K562 (cell line): Measurements from ENCODE around the gene HHIPL1. TPM values are rescaled to one million over a fixed set of nuclear protein-coding genes. Genes with fewer than 3 reads are reported as not detected.

Source experiments
- ATAC-seq: fragments of 200-7000 bp; cut with Tn5 transposase; 3 replicates; pipeline ENCODE4 v1.9.1; 2020; ENCODE audit warnings: moderate library complexity
- BruUV-seq: library from RNA; stranded (reverse); fragments of 400-500 nt; replicated peaks from 2 replicates; lab custom pipeline; 2021; lab: Mats Ljungman, UMichigan
- CTCF ChIA-PET: fragments of 300-600 bp; formaldehyde crosslinking; extraction: SDS; loops from one replicate; lab custom pipeline; 2021; ENCODE audit warnings: low intra/inter-chr PET ratio; lab: Yijun Ruan, JAX
- POLR2A ChIA-PET: fragments of 300-600, 350-650 bp; sonication (Branson Sonifier 250); formaldehyde crosslinking; extraction: SDS; loops from one replicate; lab custom pipeline; 2021; ENCODE audit warnings: antibody characterized with exemption, inconsistent platforms; lab: Yijun Ruan, JAX
- DNase-seq, 4 experiments: peaks; one replicate each; pipeline versions ENCODE4 v3.0.0 to v3.0.0-alpha.2; 2011 to 2018; ENCODE audit warnings: low spot score in 3 of 4, mixed read lengths in 3 of 4; ENCODE audit errors: extremely low read depth in 1 of 4
- FAIRE-seq: peaks from 2 replicates; lab custom pipeline; 2011; peaks lifted over from hg19 to GRCh38; lab: Jason Lieb, UNC
- H2AFZ ChIP-seq: 2 replicates; pipeline ENCODE4 v1.6.0; 2011; ENCODE audit warnings: low read depth, low read length, control low read depth, inconsistent platforms
- H3K27ac ChIP-seq: fragments of 200-600 bp; 3 replicates; pipeline ENCODE4 v1.8.0; 2011; ENCODE audit warnings: low read depth, mild to moderate bottlenecking, control low read depth, inconsistent platforms, low read length, moderate library complexity, mixed read lengths; ENCODE audit errors: extremely low read depth
- H3K27me3 ChIP-seq, 2 experiments: fragments of 300-600 bp in 1 of 2; 2 replicates in 1 of 2; 3 replicates in 1 of 2; pipeline versions ENCODE4 v1.6.0 to v1.8.0; 2011; ENCODE audit warnings: inconsistent platforms in 2 of 2, low read length in 2 of 2, mild to moderate bottlenecking in 1 of 2, mixed read lengths in 1 of 2, moderate library complexity in 1 of 2; ENCODE audit not compliant: control insufficient read depth in 2 of 2, insufficient read depth in 2 of 2
- H3K36me3 ChIP-seq: fragments of 300-600 bp; 3 replicates; pipeline ENCODE4 v1.8.0; 2011; ENCODE audit warnings: mild to moderate bottlenecking, low read length, inconsistent platforms; ENCODE audit not compliant: control insufficient read depth, insufficient read depth
- H3K4me1 ChIP-seq, 2 experiments: fragments of 200-600 bp in 1 of 2; replicated peaks in 1 of 2; 2 replicates in 1 of 2; 3 replicates in 1 of 2; pipeline versions ENCODE4 v1.5.1 to v1.8.0; 2011; ENCODE audit warnings: inconsistent platforms in 2 of 2, low read length in 2 of 2, mild to moderate bottlenecking in 1 of 2, mixed read lengths in 1 of 2, moderate library complexity in 1 of 2; ENCODE audit not compliant: control insufficient read depth in 2 of 2, insufficient read depth in 2 of 2
- H3K4me2 ChIP-seq: 2 replicates; pipeline ENCODE4 v1.6.1; 2011; ENCODE audit warnings: low read length, control low read depth, inconsistent platforms, mixed read lengths; ENCODE audit not compliant: insufficient read depth
- H3K4me3 ChIP-seq: fragments of 200-600 bp; sonication (generic), shearing (Covaris generic); 2 replicates; pipeline ENCODE4 v1.5.1; 2016; ENCODE audit warnings: control low read depth, inconsistent platforms
- H3K79me2 ChIP-seq: fragments of 200-600 bp; 3 replicates; pipeline ENCODE4 v1.8.0; 2011; ENCODE audit warnings: low read length, inconsistent platforms; ENCODE audit not compliant: control insufficient read depth, insufficient read depth
- H3K9ac ChIP-seq, 2 experiments: 2 replicates each; pipeline versions ENCODE4 v1.6.0 to v1.6.1; 2011; ENCODE audit warnings: low read depth in 2 of 2, low read length in 2 of 2, control low read depth in 1 of 2, inconsistent platforms in 1 of 2, mild to moderate bottlenecking in 1 of 2, mixed read lengths in 1 of 2; ENCODE audit not compliant: insufficient read depth in 1 of 2
- H3K9me1 ChIP-seq: one replicate; pipeline ENCODE4 v1.6.0; 2011; ENCODE audit warnings: inconsistent platforms, mild to moderate bottlenecking, low read length, moderate library complexity; ENCODE audit not compliant: control insufficient read depth, insufficient read depth
- H3K9me3 ChIP-seq: replicated peaks from 2 replicates; pipeline ENCODE4 v1.5.1; 2011; ENCODE audit warnings: low read depth, low read length, inconsistent platforms; ENCODE audit not compliant: control insufficient read depth, insufficient read depth
- H4K20me1 ChIP-seq: replicated peaks from 2 replicates; pipeline ENCODE4 v1.6.1; 2011; ENCODE audit warnings: low read length, inconsistent platforms, mixed read lengths; ENCODE audit not compliant: control insufficient read depth, insufficient read depth
- EGR1 ChIP-seq: fragments of 450-650 bp; conservative IDR thresholded peaks from 2 replicates; pipeline ENCODE4 v1.6.1; 2017; ENCODE audit warnings: mild to moderate bottlenecking
- HMG20A ChIP-seq: fragments of 450-650 bp; formaldehyde crosslinking; conservative IDR thresholded peaks from 2 replicates; pipeline ENCODE4 v1.4.0; 2020; ENCODE audit warnings: mild to moderate bottlenecking, mixed read lengths
- IFI16 ChIP-seq: fragments of 250-450 bp; sonication (Bioruptor Pico); IDR thresholded peaks from 2 replicates; pipeline ENCODE4 v2.1.2; 2022; ENCODE audit warnings: mild to moderate bottlenecking, inconsistent platforms
- NFE2 ChIP-seq: IDR thresholded peaks from 2 replicates; pipeline ENCODE4 v1.6.1; 2014; ENCODE audit warnings: antibody characterized with exemption, low read depth
- PCBP2 ChIP-seq: fragments of 200-400 bp; formaldehyde crosslinking; IDR thresholded peaks from 2 replicates; pipeline ENCODE4 v1.6.1; 2018; ENCODE audit warnings: low read length, low read depth, mild to moderate bottlenecking, moderate library complexity; ENCODE audit not compliant: poor library complexity, severe bottlenecking
- SMARCC2 ChIP-seq: fragments of 450-650 bp; IDR thresholded peaks from 2 replicates; pipeline ENCODE4 v1.6.1; 2017; ENCODE audit warnings: antibody characterized with exemption, moderate library complexity, mild to moderate bottlenecking, low read depth
- SP2 ChIP-seq: IDR thresholded peaks from 2 replicates; pipeline ENCODE4 v1.6.1; 2011; ENCODE audit warnings: mild to moderate bottlenecking, low read depth, low read length, moderate library complexity; ENCODE audit not compliant: poor library complexity, severe bottlenecking; ENCODE audit errors: extremely low read depth
- ZBTB7A ChIP-seq: IDR thresholded peaks from 2 replicates; pipeline ENCODE4 v1.6.1; 2011; ENCODE audit warnings: low read depth, mild to moderate bottlenecking, low read length, moderate library complexity, borderline replicate concordance; ENCODE audit not compliant: control insufficient read depth
- ZNF316 ChIP-seq: fragments of 450-650 bp; IDR thresholded peaks from 2 replicates; pipeline ENCODE4 v1.6.1; 2016
- ZNF384 ChIP-seq: IDR thresholded peaks from 2 replicates; pipeline ENCODE4 v1.6.1; 2012; ENCODE audit warnings: low read depth, low read length, improper control_type of control experiment
- WGBS: fragments of 100-300 bp; shearing (Covaris generic); methylation state at CpG from one replicate; pipeline ENCODE4 v1.1.6; 2016; ENCODE audit warnings: low coverage, mixed read lengths; ENCODE audit not compliant: insufficient coverage; ENCODE audit errors: missing lambda C conversion rate; 5-methylcytosine and 5-hydroxymethylcytosine counted together
- in situ Hi-C: fragments of 300-500 bp; cut with MboI; formaldehyde crosslinking; loops from 4 replicates; pipeline ENCODE4 v1.15.0; 2018; ENCODE audit warnings: inconsistent platforms, mixed read lengths
- intact Hi-C: fragments of 100-400 bp; cut with micrococcal nuclease; formaldehyde crosslinking; loops from 2 replicates; pipeline ENCODE4 v1.14.2; 2022
- polyA plus RNA-seq, 8 experiments: library from polyadenylated mRNA; depleted of rRNA in 4 of 8; stranded (reverse) in 5 of 8; unstranded in 3 of 8; fragments of >200 nt; fragmentation: Nextera tagmentation in 2 of 8; fragmentation: Illumina TruSeq in 1 of 8; extraction: Ambion mirVana in 2 of 8; extraction: Trizol in 1 of 8; gene quantifications; 2 replicates each; pipeline versions ENCODE4 v1.2.1 to v1.2.3, GENCODE V29; 2011 to 2014; ENCODE audit warnings: inconsistent platforms in 1 of 8, missing spikeins in 1 of 8
- total RNA-seq, 7 experiments: library from RNA; depleted of rRNA in 6 of 7; stranded (reverse); fragments of >200 nt in 6 of 7; fragmentation: Illumina TruSeq in 2 of 7; extraction: Trizol in 2 of 7; gene quantifications; 2 replicates each; pipeline versions ENCODE4 v1.2.1 to v1.2.3, GENCODE V29; 2011 to 2021; ENCODE audit warnings: low replicate concordance in 1 of 7
- TF ChIP-seq, protein P1 (sequence below): sonication (generic); formaldehyde crosslinking; IDR thresholded peaks from 2 replicates; pipeline ENCODE4 v1.8.1; 2022; ENCODE audit warnings: missing genetic modification reagents
- TF ChIP-seq, protein P2 (sequence below): fragments of 250-450 bp; sonication (Bioruptor Pico); IDR thresholded peaks from 2 replicates; pipeline ENCODE4 v1.4.0; 2020; ENCODE audit warnings: mild to moderate bottlenecking, moderate library complexity
- TF ChIP-seq, protein P3 (sequence below): fragments of 250-450 bp; sonication (Bioruptor Pico); IDR thresholded peaks from 2 replicates; pipeline ENCODE4 v1.4.0; 2020
- TF ChIP-seq, protein P4 (sequence below): sonication (generic); formaldehyde crosslinking; IDR thresholded peaks from 2 replicates; pipeline ENCODE4 v1.8.1; 2023; ENCODE audit warnings: mild to moderate bottlenecking, missing genetic modification reagents

The HHIPL1 gene
- total and polyA plus RNA-seq, 9 of the 15 experiments (the other 6 are each of a cell fraction or from before 2014, with no cell fraction given), result not detected

DNA sequence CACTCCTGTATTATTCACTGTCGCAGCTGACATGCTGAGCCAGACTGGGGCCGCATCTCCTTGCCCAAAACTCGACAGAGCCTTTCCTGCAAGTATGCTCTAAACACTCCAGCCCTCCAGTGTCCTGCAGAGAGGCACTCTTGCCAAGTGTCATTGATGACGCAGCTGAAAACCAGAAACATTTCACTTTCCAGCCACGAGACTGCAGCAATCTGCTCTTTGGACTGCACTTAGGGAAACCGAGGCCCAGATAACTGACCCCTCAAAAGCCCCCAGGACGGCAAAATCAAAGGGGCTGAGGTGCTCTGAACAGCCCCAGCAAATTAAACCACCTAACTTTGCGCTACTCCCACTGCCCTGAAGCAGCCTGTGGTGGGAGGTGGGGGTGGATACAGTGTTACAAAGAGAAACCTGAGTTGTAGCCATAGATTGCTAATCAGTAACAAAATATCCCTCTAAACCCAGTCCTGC is 43.5 kb upstream of the HHIPL1 start:
- peaks cover 46% of the 10 kb centered on the region for H3K79me2 ChIP-seq
- 47% methylated on average over 6 of the region's 8 CpGs for whole genome bisulfite sequencing
- DNase-seq (no peak), ATAC-seq (no peak), FAIRE-seq (no peak)
- H4K20me1 ChIP-seq, result peaks cover 44% of the 10 kb centered on the region
- ChIA-PET CTCF (no interaction called here), POLR2A (interaction anchor here (0.7 to 1.1 kb wide), 2 partner anchors 25 to 34 kb away, joined by 3 to 4 read pairs; no protein-coding TSS in a partner anchor)
- H3K9me3 ChIP-seq, result no peaks in the 10 kb centered on the region
- no peak overlapping the region for H3K4me2 ChIP-seq
- intact Hi-C loops (no loop called here), in situ Hi-C loops (no loop called here)
- H3K4me1 ChIP-seq, result peaks cover 30 to 44% of the 10 kb centered on the region in 2 experiments
- no peaks in the 10 kb centered on the region; the same call in 2 of the 3 replicates for H3K36me3 ChIP-seq
- H2AFZ ChIP-seq, result no peak overlapping the region
- no peaks in the 10 kb centered on the region for H3K27me3 ChIP-seq
- H3K9ac ChIP-seq, result peak overlapping the region in 1 of 2 experiments; percentile 17; a peak in 1 of 4 replicates
- no TSS peak for BruUV-seq
- no peak overlapping the region; the same call in 1 of the 2 replicates for H3K4me3 ChIP-seq
- no peak overlapping the region for H3K27ac ChIP-seq
- H3K9me1 ChIP-seq, result no peaks in the 10 kb centered on the region
- TF ChIP-seq, protein P1, sequence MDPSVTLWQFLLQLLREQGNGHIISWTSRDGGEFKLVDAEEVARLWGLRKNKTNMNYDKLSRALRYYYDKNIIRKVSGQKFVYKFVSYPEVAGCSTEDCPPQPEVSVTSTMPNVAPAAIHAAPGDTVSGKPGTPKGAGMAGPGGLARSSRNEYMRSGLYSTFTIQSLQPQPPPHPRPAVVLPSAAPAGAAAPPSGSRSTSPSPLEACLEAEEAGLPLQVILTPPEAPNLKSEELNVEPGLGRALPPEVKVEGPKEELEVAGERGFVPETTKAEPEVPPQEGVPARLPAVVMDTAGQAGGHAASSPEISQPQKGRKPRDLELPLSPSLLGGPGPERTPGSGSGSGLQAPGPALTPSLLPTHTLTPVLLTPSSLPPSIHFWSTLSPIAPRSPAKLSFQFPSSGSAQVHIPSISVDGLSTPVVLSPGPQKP (CRISPR knock-in tag), result no peak
- TF ChIP-seq, protein P2, sequence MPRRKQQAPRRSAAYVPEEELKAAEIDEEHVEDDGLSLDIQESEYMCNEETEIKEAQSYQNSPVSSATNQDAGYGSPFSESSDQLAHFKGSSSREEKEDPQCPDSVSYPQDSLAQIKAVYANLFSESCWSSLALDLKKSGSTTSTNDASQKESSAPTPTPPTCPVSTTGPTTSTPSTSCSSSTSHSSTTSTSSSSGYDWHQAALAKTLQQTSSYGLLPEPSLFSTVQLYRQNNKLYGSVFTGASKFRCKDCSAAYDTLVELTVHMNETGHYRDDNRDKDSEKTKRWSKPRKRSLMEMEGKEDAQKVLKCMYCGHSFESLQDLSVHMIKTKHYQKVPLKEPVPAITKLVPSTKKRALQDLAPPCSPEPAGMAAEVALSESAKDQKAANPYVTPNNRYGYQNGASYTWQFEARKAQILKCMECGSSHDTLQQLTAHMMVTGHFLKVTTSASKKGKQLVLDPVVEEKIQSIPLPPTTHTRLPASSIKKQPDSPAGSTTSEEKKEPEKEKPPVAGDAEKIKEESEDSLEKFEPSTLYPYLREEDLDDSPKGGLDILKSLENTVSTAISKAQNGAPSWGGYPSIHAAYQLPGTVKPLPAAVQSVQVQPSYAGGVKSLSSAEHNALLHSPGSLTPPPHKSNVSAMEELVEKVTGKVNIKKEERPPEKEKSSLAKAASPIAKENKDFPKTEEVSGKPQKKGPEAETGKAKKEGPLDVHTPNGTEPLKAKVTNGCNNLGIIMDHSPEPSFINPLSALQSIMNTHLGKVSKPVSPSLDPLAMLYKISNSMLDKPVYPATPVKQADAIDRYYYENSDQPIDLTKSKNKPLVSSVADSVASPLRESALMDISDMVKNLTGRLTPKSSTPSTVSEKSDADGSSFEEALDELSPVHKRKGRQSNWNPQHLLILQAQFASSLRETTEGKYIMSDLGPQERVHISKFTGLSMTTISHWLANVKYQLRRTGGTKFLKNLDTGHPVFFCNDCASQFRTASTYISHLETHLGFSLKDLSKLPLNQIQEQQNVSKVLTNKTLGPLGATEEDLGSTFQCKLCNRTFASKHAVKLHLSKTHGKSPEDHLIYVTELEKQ (CRISPR knock-in tag), result no peak
- TF ChIP-seq ZNF316, result 0 out of 2 replicates have a peak, but pooled peaks have one; percentile 18
- no peak for TF ChIP-seq PCBP2
- no peak for TF ChIP-seq SP2
- 0 out of 2 replicates have a peak, but pooled peaks have one; percentile 21 for TF ChIP-seq ZBTB7A
- TF ChIP-seq, protein P3, sequence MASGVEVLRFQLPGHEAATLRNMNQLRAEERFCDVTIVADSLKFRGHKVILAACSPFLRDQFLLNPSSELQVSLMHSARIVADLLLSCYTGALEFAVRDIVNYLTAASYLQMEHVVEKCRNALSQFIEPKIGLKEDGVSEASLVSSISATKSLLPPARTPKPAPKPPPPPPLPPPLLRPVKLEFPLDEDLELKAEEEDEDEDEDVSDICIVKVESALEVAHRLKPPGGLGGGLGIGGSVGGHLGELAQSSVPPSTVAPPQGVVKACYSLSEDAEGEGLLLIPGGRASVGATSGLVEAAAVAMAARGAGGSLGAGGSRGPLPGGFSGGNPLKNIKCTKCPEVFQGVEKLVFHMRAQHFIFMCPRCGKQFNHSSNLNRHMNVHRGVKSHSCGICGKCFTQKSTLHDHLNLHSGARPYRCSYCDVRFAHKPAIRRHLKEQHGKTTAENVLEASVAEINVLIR (CRISPR knock-in tag), result no peak
- no peak for TF ChIP-seq SMARCC2
- TF ChIP-seq, protein P4, sequence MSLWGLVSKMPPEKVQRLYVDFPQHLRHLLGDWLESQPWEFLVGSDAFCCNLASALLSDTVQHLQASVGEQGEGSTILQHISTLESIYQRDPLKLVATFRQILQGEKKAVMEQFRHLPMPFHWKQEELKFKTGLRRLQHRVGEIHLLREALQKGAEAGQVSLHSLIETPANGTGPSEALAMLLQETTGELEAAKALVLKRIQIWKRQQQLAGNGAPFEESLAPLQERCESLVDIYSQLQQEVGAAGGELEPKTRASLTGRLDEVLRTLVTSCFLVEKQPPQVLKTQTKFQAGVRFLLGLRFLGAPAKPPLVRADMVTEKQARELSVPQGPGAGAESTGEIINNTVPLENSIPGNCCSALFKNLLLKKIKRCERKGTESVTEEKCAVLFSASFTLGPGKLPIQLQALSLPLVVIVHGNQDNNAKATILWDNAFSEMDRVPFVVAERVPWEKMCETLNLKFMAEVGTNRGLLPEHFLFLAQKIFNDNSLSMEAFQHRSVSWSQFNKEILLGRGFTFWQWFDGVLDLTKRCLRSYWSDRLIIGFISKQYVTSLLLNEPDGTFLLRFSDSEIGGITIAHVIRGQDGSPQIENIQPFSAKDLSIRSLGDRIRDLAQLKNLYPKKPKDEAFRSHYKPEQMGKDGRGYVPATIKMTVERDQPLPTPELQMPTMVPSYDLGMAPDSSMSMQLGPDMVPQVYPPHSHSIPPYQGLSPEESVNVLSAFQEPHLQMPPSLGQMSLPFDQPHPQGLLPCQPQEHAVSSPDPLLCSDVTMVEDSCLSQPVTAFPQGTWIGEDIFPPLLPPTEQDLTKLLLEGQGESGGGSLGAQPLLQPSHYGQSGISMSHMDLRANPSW (CRISPR knock-in tag), result no peak
- peak; percentile 20; the same call in 1 of the 2 replicates for TF ChIP-seq EGR1
- TF ChIP-seq HMG20A, result no peak
- no peak for TF ChIP-seq IFI16 (CRISPR knock-in tag)
- TF ChIP-seq ZNF384, result no peak
- peak; percentile 19; the same call in 1 of the 2 replicates for TF ChIP-seq NFE2
